Measurements from ENCODE around the gene ALOX12B. TPM values are rescaled to one million over a fixed set of nuclear protein-coding genes. Genes with fewer than 3 reads are reported as not detected.

The ALOX12B gene
- total and polyA plus RNA-seq, 2 of the 13 experiments (the other 11 are each of a cell fraction or from before 2014, with no cell fraction given), result 0.13 TPM; not detected in 1

GRCh38 chr17:8079291-8080207 lies 8.0 kb downstream of the ALOX12B start (continued):
- TF ChIP-seq ZXDC (CRISPR knock-in tag; IDR thresholded peaks at IDR 0.05), result no peak
- 0 out of 2 replicates have a peak, but pooled peaks have one; percentile 39 for TF ChIP-seq CCDC6 (CRISPR knock-in tag; IDR thresholded peaks at IDR 0.05)
- TF ChIP-seq POGZ (CRISPR knock-in tag; IDR thresholded peaks at IDR 0.05), result 0 out of 2 replicates have a peak, but pooled peaks have one; percentile 30
- no peak for TF ChIP-seq HMGA1 (CRISPR knock-in tag; conservative IDR thresholded peaks at IDR 0.05)
- TF ChIP-seq TCF12 (IDR thresholded peaks at IDR 0.05), result no peak
- 0 out of 2 replicates have a peak, but pooled peaks have one; percentile 22 for TF ChIP-seq TCF12 (CRISPR knock-in tag; IDR thresholded peaks at IDR 0.05)
- TF ChIP-seq MXI1 (IDR thresholded peaks at IDR 0.05; ENCODE audit: borderline replicate concordance, low read depth, low read length), result no peak
- no peak; the same call in 1 of the 2 replicates for TF ChIP-seq ZNF737 (CRISPR knock-in tag; IDR thresholded peaks at IDR 0.05; ENCODE audit: borderline replicate concordance)
- TF ChIP-seq MYNN (CRISPR knock-in tag; IDR thresholded peaks at IDR 0.05; ENCODE audit: low read depth), result no peak
- TF ChIP-seq, protein P1, sequence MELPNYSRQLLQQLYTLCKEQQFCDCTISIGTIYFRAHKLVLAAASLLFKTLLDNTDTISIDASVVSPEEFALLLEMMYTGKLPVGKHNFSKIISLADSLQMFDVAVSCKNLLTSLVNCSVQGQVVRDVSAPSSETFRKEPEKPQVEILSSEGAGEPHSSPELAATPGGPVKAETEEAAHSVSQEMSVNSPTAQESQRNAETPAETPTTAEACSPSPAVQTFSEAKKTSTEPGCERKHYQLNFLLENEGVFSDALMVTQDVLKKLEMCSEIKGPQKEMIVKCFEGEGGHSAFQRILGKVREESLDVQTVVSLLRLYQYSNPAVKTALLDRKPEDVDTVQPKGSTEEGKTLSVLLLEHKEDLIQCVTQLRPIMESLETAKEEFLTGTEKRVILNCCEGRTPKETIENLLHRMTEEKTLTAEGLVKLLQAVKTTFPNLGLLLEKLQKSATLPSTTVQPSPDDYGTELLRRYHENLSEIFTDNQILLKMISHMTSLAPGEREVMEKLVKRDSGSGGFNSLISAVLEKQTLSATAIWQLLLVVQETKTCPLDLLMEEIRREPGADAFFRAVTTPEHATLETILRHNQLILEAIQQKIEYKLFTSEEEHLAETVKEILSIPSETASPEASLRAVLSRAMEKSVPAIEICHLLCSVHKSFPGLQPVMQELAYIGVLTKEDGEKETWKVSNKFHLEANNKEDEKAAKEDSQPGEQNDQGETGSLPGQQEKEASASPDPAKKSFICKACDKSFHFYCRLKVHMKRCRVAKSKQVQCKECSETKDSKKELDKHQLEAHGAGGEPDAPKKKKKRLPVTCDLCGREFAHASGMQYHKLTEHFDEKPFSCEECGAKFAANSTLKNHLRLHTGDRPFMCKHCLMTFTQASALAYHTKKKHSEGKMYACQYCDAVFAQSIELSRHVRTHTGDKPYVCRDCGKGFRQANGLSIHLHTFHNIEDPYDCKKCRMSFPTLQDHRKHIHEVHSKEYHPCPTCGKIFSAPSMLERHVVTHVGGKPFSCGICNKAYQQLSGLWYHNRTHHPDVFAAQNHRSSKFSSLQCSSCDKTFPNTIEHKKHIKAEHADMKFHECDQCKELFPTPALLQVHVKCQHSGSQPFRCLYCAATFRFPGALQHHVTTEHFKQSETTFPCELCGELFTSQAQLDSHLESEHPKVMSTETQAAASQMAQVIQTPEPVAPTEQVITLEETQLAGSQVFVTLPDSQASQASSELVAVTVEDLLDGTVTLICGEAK (IDR thresholded peaks at IDR 0.05), result no peak
- TF ChIP-seq, protein P1 (CRISPR knock-in tag; IDR thresholded peaks at IDR 0.05), result peak; percentile 5; the same call in 1 of the 2 replicates
- no peak for TF ChIP-seq TFAP4 (IDR thresholded peaks at IDR 0.05; ENCODE audit: borderline replicate concordance, low read depth)
- TF ChIP-seq ZNF788 (CRISPR knock-in tag; IDR thresholded peaks at IDR 0.05; ENCODE audit: borderline replicate concordance), result peak; percentile 52; the same call in 1 of the 2 replicates
- TF ChIP-seq MEIS1 (CRISPR knock-in tag; IDR thresholded peaks at IDR 0.05; ENCODE audit: borderline replicate concordance), result no peak

Data from HepG2 (cell line).